Measurements from ENCODE around the gene METTL4. TPM values are rescaled to one million over a fixed set of nuclear protein-coding genes. Genes with fewer than 3 reads are reported as not detected.

Gene METTL4
- total and polyA plus RNA-seq, 2 donors (not counting 3 experiments of a cell fraction or from before 2014, with no cell fraction given) = 8.3 to 17.4 TPM

GRCh38 chr18:2590303-2590702 lies 19.0 kb upstream of the METTL4 start:
- H2AFZ ChIP-seq (ENCODE audit: low read depth, low read length) = no peak overlapping the region
- H3K36me3 ChIP-seq (ENCODE audit: control insufficient read depth in 2 of 2, extremely low read depth in 1 of 2, insufficient read depth in 2 of 2, low read length in 2 of 2) = peaks cover 0 to 14% of the 10 kb centered on the region in 2 experiments
- H3K4me2 ChIP-seq (ENCODE audit: insufficient read depth, low read length) = no peak overlapping the region
- CTCF ChIA-PET = no interaction called here
- DNase-seq (ENCODE audit: low read depth, low spot score) (no peak), FAIRE-seq (no peak)
- no peak overlapping the region for H3K9ac ChIP-seq (replicated peaks; ENCODE audit: extremely low read depth, insufficient read depth, low read length)
- TF ChIP-seq GATA2 (IDR thresholded peaks at IDR 0.05; ENCODE audit: insufficient read depth, insufficient read length, low read depth, low read length) = no peak
- no peak for TF ChIP-seq JUN (IDR thresholded peaks at IDR 0.05; ENCODE audit: borderline replicate concordance, insufficient read depth, insufficient read length, low read depth)
- no peak for TF ChIP-seq POLR2AphosphoS5 (IDR thresholded peaks at IDR 0.05; ENCODE audit: insufficient read depth, low read depth, low read length)
- no peak for TF ChIP-seq CTCF (IDR thresholded peaks at IDR 0.05; ENCODE audit: extremely low read depth in 1 of 2, insufficient read depth in 1 of 2, low read depth in 1 of 2, low read length in 2 of 2)
- no peak for TF ChIP-seq MYC (IDR thresholded peaks at IDR 0.05; ENCODE audit: low read depth, low read length)
- dilution Hi-C loops (cut with MboI; ENCODE audit: extremely low pct_ligation_motif_present, low sequenced_read_pairs) = no loop called here
- no peaks in the 10 kb centered on the region for H3K9me3 ChIP-seq (replicated peaks; ENCODE audit: control insufficient read depth, insufficient read depth, low read length)
- no peaks in the 10 kb centered on the region for H3K79me2 ChIP-seq (ENCODE audit: control insufficient read depth, insufficient read depth, low read length)
- no TSS peak for BruUV-seq (replicated peaks)
- H3K27ac ChIP-seq (ENCODE audit: insufficient read depth, low read depth, low read length) = no peak overlapping the region
- H3K9me1 ChIP-seq (replicated peaks; ENCODE audit: control insufficient read depth, extremely low read depth, insufficient read depth, low read length) = no peaks in the 10 kb centered on the region
- no peaks in the 10 kb centered on the region for H4K20me1 ChIP-seq (replicated peaks; ENCODE audit: control insufficient read depth, extremely low read depth, insufficient read depth, low read length)
- intact Hi-C loops (cut with micrococcal nuclease) = no loop called here
- POLR2A ChIA-PET = no interaction called here
- no peaks in the 10 kb centered on the region for H3K27me3 ChIP-seq (ENCODE audit: control insufficient read depth in 2 of 2, insufficient read depth in 2 of 2, low read length in 2 of 2)
- peaks cover 10% of the 10 kb centered on the region for H3K4me1 ChIP-seq (ENCODE audit: control insufficient read depth, extremely low read depth, insufficient read depth, low read length)
- H3K4me3 ChIP-seq (replicated peaks in 1 of 3; ENCODE audit: insufficient read depth in 1 of 3, low read depth in 1 of 3, low read length in 3 of 3) = no peak overlapping the region

Data from endothelial cell of umbilical vein (primary cell).